HG03571 (cell line): Measurements from ENCODE around the gene PRKRIP1.
"Not testable (repeated sequence)": the region's sequence is repeated elsewhere in the genome, so short reads cannot be mapped to it uniquely, and the experiment has no call there.

Experiments
- ATAC-seq: cut with Tn5 transposase; IDR thresholded peaks from one replicate; pipeline ENCODE4 v1.9.1; 2021; ENCODE audit not compliant: unreplicated experiment

The PRKRIP1 gene

GRCh38 chr7:102429141-102429899 lies 33.2 kb downstream of the PRKRIP1 start:
- no peak for ATAC-seq

- no peak for ATAC-seq
These were observed 35.6 kb downstream of the PRKRIP1 start for GRCh38 chr7:102431617-102432298.

- ATAC-seq = peak; percentile 33
These were observed 36.5 kb downstream of the PRKRIP1 start for GRCh38 chr7:102432442-102433218.

DNA sequence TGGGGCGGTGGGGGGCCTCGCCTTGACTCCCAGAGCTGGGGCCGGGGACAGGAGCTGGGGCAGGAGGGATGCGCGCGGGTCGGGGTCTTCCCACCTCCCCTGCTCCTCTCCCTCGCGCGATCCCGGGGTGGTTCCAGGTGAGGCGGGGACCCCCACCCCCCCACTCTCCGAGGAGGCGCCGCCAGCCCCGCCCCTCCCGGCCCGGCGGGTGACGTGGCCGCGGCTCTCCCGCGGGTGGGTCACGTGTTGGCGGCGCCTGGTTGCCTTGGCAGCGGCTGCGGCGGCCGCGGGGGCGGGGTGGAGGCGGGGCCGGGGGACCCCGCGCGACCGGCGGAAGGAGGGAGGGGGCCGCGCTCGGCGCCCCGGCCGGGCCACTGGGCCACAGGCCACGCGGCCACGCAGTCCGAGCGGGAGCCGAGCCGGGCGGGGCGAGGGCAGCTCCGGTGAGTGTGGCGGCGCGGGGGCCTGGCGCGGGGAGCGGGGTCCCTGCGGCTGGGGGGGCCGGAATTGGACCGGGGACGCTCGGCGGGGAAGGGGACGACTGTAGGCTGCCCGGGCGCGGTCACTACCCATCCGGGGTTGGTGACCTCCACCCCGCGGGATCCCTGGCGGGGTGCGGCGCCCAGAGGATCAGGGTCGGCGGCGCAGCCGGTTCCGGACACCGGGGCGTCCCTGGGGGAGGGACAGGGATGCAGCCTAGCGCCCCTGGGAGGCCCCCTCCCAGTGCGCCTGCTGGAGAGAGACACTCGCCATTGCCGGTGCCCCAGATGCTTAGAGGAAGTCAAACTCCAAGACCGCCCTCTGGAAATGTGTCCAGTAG lies 37.3 kb downstream of the PRKRIP1 start, which contains the start of gene ORAI2:
Gene ORAI2 (plus strand): TSS at position 357 of the 820 bp plus-strand sequence. CDS start 5,382 bp downstream, outside the sequence.
- peak; percentile 48 for ATAC-seq

- no peak for ATAC-seq
These were observed 37.9 kb downstream of the PRKRIP1 start for GRCh38 chr7:102434039-102434486.

DNA sequence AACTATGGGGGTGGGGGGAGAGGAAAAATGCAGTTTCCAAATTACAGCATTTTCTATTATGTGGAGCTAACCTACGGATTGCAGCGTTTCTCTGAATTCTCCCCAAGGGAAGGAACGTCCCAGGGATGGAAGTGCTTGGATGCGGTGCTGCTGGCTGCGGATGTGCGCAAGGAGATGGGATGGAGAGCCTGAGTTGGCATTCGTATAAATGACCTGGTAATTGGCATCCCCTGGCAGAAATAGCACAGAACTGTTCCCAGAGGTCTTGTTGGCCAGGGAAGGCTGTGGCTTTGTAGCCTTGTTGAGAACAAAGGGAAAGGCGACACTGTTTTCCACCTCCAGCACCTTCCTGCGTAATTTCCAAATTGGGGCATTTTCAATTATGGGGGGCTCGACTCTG lies 40.0 kb downstream of the PRKRIP1 start:
- ATAC-seq = no peak

DNA sequence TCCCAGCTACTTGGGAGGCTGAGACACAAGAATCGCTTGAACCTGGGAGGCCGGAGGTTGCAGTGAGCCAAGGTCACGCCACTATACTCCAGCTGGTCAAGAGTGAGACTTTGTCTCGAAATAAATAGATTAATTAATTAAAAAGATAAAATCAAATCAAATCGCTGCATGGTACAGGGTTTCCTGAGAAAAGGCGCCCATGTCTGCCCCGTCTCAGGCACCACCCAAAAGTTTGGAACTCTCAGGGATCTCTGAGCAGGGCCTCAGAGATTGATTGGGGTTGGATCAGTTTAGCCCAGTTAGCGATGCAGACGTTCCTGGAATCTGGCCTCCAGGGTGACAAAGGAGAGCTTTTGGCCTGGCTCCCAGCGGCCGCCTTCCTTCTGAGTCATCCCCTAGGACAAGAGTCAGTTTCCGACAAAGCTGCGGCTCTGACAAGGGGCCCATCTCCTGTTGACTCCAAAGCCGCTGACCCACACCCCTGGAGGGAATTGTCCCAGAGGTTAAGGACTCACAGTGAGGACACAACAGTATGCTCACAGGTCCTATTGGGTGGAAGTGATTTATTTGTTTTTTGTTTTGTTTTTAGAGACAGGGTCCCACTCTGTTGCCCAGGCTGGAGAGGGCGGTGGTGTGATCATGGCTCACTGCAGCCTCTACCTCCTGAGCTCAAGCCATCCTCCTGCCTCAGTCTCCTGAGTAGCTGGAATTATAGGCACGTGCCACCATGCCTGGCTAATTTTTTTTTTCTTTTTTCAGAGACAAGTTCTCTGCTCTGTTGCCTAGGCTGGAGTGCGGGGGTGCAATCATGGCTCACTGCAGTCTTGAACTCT lies 44.0 kb downstream of the PRKRIP1 start:
- no peak for ATAC-seq

DNA sequence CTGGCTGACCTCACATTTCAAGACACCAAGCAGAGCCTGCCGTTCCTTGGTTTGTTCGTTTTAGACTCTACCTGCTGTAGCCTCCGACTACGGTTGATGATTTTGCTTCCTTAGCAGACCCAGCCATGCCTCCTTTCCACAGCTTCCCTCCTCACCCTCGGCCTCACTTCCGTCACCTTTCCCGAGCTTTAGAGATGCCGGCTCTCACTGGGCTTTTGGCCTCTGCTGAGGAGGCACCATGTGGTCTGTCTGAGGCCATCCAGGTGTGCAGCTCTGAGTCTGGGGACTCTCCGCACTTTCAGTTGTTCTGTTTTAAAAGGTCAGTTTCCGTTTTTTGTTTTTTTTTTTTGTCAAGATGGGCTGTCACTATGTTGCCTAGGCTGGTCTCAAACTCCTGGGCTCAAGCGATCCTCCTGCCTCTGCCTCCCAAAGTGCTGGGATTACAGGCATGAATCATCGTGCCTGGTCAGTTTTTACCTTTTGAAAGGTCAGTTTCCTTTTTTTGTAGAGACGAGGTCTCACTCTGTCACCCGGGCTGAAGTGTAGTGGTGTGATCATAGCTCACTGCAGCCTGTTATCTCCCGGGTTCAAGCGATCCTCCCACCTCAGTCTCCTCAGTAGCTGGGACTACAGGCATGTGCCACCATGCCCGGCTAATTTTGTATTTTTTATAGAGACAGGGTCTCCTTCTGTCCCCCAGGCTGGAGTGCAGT lies 49.0 kb downstream of the PRKRIP1 start:
- ATAC-seq = peak; percentile 46

DNA sequence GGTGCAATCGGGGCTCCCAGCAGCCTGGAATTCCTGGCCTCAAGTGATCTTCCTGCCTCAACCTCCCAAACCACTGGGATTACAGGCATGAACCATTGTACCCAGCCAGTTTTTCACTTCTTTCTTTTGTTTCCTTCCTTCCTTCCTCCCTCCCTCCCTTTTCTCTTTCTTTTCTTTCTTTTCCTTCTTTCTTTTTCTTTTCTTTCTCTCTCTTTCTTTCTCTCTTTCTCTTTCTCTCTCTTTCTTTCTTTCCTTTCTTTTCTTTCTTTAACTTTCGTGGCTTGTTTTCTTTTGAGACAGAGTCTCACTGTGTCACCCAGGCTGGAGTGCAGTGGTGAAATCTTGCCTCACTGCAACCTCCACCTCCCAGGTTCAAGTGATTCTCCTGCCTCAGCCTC lies 49.5 kb downstream of the PRKRIP1 start:
- no peak for ATAC-seq

DNA sequence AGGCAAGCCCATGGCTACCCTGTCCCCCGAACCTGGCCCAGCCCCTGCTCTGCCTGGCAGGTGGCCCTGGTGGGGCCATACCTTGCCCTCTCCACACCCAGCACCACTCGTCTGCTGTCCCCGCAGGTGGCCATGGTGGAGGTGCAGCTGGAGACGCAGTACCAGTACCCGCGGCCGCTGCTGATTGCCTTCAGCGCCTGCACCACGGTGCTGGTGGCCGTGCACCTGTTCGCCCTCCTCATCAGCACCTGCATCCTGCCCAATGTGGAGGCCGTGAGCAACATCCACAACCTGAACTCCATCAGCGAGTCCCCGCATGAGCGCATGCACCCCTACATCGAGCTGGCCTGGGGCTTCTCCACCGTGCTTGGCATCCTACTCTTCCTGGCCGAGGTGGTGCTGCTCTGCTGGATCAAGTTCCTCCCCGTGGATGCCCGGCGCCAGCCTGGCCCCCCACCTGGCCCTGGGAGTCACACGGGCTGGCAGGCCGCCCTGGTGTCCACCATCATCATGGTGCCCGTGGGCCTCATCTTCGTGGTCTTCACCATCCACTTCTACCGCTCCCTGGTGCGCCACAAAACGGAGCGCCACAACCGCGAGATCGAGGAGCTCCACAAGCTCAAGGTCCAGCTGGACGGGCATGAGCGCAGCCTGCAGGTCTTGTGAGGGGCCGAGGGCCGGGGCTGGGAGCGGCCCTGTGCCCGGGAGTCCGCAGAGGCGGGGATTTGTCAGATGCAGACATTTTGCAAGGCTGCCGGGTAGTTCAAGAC lies 50.4 kb downstream of the PRKRIP1 start:
- ATAC-seq = no peak

GRCh38 chr7:102447311-102447710 lies 51.1 kb downstream of the PRKRIP1 start:
- no peak for ATAC-seq

GRCh38 chr7:102449136-102449535 lies 53.0 kb downstream of the PRKRIP1 start:
- no peak for ATAC-seq

DNA sequence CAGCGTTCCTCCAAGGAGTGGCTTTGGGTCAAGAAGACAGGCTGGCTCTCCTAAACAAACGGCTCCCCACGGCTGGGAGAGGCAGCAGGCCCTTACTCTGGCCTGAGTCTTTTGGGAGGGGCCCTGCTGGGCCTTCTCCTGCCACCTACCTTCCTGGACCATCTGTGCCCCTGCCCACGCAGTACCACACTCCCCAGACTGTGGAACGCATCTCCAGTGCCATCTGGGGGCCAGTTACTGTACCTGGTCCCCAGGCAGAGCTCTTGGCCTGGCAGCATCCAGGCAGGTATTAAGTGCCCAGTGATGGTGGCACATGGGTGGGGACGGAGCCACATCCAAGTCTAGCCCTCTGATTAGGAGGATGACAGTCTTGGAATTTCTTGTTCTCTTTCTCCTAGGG lies 54.1 kb downstream of the PRKRIP1 start:
- no peak for ATAC-seq

DNA sequence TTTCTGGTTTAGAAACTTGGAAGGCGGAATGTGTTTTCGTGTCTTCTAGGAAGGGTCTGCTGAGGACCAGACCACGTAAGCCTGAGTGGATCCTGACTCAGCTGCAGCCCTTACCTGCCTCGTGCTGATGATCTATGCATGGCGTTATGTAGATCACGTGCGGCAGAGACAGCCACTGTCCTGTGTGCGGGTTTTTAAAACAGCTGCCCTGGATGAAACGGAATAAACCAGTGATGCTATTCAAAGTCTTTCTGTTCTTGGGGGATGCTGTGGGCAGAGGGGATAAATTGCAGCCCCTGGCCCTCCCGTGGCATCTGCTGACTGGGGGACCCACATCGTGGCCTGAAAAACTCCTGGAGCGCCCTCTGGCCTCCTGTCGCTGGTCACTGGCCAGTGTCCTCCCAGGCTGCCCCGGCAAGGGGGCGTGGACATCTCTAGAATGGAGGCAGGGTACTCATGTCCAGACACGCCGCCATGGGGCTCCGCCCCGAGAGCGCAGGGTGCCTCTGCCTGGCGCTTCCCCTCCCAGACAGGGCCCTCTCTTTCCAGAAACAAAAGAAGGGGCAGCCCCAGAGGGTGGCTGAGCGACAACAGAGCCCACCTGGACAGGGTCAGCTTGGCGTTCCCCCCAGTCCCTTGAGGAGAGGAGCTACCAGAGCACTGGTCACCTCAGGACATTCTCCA lies 55.4 kb downstream of the PRKRIP1 start:
- no peak for ATAC-seq

GRCh38 chr7:102452451-102452850 lies 56.3 kb downstream of the PRKRIP1 start:
- no peak for ATAC-seq

GRCh38 chr7:102453319-102453718 lies 57.2 kb downstream of the PRKRIP1 start:
- no peak for ATAC-seq

- ATAC-seq = no peak
These were observed 58.3 kb downstream of the PRKRIP1 start for GRCh38 chr7:102454468-102454867.

DNA sequence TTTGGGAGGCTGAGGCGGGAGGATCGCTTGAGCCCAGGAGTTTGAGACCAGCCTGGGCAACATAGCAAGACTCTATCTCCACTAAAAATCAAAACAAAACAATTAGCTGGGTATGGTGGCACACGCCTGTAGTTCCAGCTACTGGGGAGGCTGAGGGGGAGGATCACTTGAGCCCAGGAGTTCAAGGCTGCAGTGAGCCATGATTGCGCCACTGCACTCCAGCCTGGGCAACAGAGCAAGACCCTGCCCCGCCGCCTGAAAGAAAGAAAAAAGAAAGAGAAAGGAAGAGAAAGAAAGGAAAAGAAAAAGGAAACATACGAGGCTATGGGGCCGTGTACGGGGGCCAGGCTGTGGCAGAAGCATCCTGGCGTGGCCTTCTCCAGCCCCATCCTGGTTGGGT lies 58.8 kb downstream of the PRKRIP1 start:
- ATAC-seq = not testable (repeated sequence)
